Activated CD4-positive, alpha-beta T cell treated with anti-CD3 and anti-CD28 coated beads, Interleukin-2, amount 50 U/mL, for 16 hours (primary cell): ENCODE results near the gene C1QTNF9B.
A peak's percentile ranks its signal among the peaks of the same experiment; 100 is the strongest.
"Not testable (repeated sequence)": the region's sequence is repeated elsewhere in the genome, so short reads cannot be mapped to it uniquely, and the experiment has no call there.

Source experiments
- DNase-seq: peaks from one replicate; pipeline ENCODE4 v3.0.0-alpha.2; 2020

Gene C1QTNF9B

DNA sequence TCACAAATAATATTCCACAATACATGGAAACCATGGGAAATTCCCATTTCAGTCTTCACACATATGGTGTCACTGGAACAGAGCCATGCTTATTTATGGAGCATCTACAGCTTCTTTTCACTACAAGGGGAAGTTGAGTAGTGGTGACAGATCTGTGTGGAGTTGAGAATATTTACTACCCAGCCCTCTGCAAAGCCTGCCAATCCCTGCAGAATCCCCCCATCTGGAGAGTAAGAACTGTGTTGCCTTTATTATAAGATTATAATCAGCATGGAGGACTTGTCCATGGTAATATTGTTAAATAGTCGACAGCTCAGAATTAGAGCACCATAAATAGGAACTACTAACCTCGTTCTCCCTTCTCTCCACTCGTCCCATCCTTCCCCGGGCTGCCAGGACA is 3.5 kb downstream of the C1QTNF9B start:
- DNase-seq, result not testable (repeated sequence)

DNA sequence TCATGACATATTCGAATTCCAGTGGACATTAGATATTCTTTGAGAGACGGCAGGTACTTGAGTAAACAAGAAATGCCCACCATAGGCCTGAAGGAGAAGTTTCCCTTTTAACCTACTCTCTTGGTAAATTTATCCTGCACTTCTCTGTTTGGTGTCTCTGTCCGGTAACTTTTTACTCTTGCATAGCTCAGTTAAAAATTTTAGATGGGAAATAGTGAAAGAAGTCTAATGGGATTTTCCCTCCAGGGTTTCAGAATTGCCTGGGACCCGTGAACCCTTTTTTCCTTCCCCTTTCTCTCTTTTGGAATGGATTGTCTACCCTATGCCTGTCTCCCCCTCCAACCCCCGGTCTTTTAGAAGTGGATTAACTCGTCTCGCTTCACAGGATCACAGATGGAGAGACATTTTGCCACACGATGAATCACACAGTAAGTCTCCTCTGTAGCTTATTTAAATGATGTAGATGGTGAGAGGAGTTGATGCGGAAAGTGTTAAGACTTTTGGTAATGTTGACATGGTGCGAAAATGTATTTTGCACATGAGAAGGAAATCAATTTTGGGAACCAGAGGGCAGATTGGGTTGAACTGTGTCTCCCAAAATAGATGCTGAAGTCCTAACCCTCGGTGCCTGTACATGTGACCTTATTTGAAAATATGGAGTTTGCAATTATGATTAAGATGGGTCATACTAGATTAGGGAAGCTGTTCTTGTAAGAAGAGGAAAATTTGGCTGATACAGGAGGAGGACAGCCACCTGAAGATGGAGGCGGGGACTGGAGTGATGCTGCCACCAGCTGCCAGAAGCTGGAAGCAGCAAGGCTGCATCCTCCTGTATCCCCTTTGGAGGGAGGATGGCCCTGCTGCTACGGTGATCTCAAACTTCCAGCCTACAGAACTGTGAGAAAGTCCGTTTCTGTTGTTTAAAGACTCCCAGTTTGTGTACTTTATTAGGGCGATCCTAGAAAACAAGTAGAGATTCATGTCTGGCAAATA is 7.4 kb downstream of the C1QTNF9B start:
- DNase-seq, result no peak

DNA sequence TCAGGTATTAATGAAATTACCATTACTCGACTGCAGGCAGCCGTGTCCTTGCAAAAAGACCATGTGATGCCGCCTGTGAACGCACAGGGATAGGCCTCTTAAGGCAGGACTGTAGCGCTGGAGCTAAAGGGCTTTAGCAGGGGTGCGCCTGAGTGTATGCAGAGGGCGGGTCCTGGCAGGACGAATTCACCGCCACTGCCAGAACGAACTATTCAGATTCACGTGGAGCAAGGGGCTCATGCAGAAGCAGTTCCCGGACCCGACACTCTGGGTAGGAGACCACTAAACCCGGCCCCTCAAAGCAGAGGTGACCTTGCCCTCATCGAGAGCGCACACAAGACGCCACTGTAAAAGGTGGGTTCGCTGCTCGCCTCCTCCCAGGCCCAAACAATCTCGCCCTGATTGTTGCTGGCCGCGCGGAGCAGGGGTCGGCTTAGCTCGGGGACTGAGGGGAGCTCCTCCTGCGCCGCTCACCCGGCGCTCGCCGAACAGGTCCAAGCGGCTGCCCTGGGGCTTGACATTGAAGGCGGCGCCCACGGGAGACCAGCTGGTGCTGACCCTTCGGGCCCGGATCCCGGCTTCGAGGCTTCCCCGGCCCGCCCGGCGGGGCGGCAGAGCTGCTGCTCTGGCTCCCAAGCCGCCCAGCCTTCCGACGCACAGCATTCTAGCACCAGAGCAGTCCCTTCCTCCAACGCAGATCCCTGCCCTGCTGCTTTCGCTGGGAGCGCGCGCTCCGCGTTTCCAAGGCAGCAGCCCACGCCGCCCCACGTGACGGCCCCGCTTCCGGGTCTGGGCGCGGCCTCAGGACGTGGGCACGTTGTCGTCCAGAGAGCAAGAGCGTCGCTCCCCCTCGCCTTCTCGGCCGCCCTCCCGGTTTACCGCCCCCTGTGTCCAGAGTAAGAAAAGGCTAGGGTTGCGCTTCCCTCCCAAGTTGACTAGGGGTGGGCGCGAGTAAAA is 8.4 kb downstream of the C1QTNF9B start, which contains the start of gene MIPEP:
MIPEP (minus strand) TSS at position 743 of the 957 bp plus-strand sequence; CDS start at position 663, 80 bp downstream.
- peak; percentile 95 for DNase-seq

DNA sequence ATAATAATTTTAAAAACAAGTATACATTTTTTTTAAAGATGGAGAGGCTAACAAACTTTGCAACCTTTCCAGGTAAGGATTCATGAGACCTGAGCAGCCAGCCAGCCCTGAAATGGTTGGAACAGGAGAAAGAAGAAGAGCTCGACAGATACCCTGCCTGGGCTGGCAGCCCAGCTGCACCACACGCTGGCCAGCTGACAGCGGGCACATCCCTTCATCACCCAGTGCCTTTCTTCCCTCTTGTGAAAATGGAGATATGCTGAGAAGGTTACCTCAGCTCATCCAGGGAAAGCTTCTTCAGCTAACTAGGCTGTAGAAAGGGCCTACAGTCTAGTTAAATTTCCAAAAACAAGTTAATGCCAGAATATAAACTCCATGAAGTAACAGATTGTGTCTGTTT is 12.9 kb downstream of the C1QTNF9B start:
- DNase-seq, result not testable (repeated sequence)

DNA sequence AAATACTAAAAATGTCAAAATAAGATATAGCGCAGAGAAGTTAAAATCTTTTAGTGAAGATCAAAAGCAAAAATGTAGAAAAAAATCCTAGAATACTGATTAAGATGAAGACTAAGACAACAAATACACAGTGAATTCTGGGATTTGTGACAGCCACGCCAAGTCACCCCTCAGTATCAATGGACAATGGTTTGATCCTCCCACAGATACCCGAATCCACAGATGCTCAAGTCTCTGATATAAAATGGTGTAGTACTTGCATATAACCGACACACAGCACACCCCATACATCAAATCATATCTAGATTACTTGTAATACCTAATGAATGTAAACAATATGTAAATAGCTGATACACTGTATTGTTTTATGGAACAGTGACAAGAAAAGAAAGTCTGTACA is 14.0 kb downstream of the C1QTNF9B start:
- no peak for DNase-seq

DNA sequence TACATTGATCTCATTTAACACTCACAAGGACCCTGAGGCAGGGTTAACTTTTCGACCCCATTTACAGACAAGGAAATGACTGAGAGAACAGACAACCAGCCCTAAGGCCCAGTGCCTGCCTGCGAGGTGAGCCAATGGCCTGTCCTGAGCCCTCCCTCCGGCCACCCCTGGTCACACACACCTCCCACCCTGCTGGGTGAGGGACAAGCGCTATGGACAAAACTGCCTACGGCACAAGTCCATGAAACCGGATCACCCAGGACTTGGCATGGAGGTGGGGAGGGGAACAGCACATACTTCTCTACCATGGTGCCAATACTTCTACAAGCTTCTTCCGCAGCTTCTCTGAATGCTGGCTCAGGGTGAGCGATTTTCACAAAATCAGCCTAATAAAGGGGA is 15.9 kb downstream of the C1QTNF9B start:
- DNase-seq, result not testable (repeated sequence)

DNA sequence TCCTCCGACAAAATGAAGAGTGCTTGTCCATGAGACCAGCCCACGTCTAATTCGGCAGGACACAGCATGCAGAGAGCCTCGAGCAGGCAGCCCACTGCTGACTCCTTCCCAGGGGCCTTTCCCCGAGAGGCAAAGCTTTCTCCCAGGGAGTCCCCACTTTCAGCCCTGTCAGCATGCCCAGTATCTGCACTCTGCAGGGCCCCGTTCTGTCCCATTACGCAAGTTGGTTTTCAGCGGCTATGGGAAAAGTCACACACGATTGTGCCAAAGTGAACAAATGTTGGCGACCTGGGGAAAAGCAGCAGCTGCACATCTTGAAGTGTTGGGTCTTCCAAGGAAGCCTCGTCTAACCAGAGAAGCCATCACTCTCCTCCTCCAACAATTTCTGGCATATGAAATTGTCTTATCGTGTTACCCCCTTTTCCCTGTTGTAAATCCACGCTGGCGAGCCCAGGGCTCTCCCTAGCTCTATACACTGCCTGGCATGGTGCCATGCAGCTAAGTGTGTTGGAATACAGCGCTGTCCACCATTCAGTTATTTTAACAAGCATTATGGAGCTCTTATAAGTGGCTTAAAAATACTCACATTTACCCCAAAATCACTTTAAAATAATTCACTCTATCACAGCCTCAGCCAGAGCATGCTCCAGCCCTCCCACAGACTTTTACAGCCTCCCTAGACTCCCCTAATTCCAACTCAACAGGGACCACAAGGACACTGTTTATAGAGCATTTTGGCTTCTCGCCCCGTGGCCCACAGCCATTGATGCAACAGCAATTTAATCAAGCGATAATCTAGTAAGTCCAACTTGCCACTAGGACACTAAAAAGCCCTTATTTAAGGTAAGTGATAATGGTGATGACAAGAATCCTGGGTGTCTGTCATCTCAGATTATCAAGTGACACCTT is 16.6 kb downstream of the C1QTNF9B start:
- not testable (repeated sequence) for DNase-seq

DNA sequence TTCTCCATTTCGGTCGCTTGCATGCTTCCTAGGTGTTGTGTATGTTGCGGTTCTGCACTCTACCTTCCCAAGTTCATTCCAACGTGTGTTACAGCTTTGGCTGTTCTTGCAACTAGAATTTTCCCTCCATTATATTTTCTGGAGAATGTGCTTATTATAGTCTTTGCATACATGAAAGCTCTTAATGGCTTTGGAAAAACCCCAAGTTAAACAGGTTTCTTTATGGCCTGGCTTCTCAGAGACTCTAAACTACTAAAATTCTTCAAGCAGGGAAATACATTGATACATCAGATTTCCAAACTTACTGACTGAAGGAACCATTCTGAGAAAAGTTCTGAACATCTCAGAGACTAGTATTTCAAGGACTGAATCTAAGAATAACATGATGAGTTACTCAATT is 20.0 kb downstream of the C1QTNF9B start:
- DNase-seq, result no peak

DNA sequence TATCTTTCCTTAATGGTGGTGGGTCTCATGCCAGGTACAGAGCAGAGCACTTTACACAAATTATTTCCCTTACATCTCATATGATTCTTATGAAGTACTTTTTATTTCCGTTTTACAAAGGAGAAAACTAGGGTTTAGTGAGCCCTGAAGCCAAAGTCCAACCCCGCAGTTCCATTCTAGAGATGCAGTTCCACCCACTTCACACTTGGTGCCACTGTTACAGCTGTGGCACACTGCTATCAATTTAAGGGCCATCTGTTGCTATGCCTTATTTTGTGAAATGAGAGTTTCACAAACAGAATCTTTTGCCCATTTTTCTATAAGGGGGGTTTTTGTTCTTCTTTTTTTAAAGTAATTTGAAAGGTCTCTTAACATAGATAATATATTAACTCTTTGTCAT is 21.0 kb downstream of the C1QTNF9B start:
- DNase-seq, result no peak

DNA sequence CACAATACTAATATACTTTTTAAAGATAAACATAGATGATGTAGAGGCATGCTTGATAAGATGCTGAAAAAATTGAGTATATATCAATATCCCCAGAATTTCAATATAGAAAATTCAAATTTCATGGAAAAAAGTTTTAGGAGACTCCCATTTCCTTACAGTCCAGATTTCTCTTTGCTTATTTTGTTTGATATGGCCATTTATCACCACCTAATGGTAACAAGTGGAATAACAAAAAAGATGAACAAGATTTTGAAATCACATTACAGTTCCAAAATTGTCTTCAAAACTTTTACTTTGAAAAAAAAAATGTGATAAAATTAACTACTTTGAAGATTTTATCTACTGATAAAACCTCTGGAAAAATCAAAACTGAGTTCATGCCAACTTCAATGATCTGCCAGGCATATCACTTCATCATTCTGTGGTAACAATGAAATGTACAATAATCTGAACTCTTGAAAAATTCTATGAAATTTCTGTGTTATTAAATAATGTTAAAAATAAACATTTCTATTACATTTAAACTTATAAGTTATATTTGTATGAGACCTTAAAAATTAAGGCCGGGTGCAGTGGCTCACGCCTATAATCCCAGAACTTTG is 25.6 kb downstream of the C1QTNF9B start:
- no peak for DNase-seq

DNA sequence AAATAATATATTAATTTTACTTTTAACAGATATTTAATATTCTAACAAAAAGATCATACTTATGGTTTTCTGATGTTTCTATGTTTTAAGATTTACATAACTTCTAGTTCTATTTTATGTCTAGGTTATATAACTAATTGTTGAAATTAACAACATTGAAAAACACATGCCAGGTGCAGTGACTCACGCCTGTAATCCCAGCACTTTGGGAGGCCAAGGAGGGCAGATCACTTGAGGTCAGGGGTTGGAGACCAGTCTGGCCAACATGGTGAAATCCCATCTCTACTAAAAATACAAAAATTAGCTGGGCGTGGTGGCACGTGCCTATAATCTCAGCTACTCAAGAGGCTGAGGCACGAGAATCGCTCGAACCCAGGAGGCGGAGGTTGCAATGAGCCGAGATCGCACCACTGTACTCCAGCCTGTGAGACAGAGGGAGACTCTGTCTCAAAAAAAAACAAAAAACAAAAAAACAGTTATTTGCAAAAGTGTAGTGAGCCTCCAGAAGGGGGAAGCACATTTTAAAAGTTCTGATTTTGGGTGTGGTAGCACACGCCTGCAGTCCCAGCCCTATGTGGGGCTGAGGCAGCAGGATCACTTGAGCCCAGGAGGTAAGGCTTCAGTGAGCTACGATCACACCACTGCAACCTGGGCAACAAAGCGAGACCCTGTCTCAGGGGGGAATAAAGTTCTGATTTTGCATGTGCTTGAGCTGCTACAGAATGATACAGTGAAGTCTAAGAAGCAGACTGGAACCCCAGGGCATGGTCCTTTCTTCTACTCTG is 26.8 kb downstream of the C1QTNF9B start:
- no peak for DNase-seq

DNA sequence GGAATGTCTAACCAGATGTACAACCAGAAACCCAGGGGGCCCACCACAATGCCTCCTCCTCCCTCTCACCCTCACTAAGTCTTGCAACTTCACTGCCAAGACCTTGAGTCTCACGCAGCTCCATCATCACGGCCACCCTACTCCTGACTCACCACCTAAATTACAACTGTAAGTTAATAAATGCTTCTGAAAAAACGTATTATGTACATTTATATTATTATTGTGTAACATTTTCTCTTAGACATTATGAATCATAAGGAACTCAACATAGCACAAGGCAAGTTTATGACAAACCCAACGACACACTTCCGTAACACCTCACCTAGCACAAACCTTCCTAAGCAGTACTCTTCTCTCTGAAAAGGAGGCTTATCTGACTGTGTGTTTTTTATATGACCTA is 28.8 kb downstream of the C1QTNF9B start:
- DNase-seq, result no peak

DNA sequence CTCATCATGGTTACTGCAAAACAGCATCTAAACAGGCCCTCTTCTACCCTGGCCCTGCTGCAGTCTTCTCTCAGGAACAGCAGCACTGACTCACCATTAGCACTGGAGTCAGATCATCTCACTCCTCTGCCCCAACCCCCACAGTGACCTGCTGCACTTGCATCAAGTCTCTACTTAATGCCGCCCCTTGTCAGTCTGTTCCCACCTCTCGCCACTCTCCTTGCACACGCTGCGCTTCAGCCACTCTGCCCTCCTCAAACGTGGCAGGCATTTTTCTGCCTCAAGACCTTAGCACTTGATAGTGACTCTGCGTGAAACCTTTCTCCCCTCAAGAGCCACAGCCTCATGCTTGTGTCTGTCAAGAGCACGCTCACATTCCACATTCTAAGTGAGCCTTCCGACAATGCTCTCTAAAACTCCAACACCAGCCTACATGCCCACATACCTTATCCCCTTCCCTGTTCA is 30.2 kb downstream of the C1QTNF9B start:
- no peak for DNase-seq

DNA sequence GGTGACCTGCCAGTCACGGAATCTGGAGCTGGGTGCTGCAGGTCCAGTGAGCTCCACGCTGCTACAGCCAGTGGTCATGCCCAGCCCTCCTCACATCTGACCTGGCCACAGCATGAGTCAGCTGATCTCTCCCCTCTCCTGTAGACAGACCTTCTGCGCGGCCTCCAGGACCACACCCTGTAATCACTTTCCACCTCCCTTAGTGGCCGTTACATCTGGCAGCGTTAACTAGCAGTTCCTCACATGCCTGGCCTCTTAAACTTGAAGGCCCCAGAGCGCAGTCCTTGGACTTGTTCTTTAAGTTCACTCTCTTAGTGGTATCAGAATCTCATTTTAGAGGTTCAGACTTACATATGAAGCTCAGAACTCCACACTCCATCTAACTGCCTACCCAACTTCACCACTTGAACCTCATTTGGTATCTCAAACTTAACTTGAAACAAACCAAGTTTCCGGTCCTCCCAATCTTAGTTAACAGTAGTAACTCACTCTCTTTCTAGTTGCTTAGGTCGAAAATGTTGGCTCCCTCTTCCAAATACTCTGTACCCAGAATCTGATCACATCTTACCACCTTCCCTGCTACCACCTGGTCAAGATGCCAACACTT is 30.8 kb downstream of the C1QTNF9B start:
- DNase-seq, result no peak

DNA sequence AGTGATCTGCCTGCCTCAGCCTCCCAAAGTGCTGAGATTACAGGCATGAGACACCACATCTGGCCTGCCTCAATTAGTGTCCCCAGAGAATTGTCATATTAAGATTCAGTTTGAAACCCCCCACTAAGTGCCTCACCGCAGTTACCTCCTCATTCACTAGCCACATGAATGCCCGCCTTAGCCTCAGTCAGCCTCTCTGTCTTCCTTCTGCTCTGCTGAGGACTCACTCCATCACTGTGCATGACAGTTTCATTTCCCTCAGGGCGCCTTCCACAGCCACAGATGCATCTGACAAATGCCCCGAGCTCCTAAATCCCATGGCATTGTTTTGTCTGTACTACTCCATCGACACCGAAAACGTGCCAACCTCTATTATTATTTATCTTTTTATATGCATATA is 31.4 kb downstream of the C1QTNF9B start:
- DNase-seq, result no peak

DNA sequence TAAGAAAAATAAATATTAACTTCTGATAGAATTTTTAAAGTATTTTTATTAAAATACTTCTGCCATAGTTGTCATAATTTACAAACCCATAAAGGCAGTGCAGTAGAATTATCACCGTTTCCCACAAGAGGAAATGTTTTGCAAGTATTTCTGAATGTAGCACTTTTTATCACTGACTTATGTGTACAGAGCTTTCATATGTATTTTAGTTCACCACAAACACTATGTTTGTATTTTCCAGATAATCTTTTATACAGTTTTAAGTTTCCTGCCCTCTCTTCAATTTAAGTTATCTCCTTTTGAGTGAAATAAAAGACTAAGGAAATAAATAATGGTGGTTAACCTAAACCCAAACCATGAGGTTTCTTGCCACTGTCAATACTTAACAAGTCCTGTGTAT is 32.3 kb downstream of the C1QTNF9B start:
- DNase-seq, result no peak

DNA sequence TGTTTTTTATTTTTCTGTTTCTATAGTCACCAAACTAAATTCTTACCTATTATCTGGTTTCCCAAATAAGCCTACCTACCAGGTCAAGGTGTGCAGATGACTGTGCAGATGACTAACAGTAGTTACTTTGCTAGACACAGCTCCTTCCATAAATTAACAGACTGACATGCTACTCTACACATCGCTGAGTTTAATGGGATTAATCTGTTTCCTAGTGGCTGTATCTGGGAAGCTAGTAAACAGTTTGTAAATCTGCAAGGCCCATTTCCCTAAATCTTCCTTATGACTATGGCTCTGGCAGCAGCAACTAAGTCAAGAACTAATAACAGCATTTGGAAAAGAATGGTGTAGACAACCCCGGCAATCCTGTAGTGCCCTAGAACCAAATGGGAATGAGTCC is 36.0 kb downstream of the C1QTNF9B start:
- DNase-seq, result no peak

DNA sequence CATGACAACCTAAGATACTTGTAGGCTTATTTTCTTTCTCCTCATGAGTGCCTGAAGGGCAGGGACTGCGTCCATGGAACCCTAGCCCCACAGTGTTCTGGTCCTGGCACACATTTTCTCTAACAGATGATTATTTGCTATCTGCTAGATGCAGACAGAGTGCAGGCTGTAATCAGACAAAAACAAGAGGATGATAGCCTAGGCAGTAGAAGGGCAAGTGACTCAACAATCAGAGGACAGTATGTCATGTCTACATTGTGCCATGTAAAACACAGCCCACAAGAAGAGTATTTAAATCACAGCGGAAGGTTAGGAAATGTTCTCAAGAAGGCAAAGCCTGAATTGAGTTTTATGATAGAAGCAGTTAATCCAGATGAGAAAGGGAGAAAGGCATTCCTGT is 37.4 kb downstream of the C1QTNF9B start:
- DNase-seq, result no peak

DNA sequence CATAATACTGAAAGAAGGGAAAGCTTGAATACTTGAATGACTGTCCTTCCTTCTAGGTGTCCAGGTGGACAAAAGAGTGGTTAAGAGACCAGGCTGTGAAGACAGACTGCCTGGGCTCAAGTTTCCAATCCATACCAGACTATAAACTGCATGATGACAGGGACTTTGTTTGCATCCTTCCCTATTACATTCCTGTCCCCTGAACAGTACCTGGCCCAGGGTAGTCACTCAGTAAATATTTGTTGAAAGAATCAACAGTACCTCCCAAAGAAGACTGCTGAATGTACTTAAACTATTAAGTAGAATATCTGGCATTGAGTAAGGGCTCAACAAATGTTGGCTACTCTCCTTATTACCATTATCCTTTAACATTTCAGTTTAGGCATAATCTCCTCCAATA is 37.8 kb downstream of the C1QTNF9B start:
- no peak for DNase-seq

DNA sequence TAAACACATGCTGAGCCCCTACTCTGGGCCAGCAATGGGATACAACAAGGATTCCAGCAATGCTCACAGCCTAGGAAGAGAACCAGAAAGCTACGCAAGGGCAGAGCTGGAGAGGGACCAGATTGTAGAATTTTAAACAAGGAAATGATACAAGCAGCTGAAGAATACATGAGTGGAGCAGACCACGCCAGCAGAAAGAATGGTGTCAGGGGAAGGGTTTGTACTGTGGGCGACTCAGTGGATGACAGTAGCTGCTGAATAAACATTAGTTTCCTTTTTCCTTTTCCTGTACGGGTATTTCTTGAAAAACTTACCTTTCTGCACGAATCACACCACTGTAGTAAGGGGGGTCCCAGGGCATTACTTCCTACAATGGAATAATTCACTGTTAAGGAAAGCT is 38.8 kb downstream of the C1QTNF9B start:
- DNase-seq, result no peak
